ENCODE data around the gene SMS.

DNA sequence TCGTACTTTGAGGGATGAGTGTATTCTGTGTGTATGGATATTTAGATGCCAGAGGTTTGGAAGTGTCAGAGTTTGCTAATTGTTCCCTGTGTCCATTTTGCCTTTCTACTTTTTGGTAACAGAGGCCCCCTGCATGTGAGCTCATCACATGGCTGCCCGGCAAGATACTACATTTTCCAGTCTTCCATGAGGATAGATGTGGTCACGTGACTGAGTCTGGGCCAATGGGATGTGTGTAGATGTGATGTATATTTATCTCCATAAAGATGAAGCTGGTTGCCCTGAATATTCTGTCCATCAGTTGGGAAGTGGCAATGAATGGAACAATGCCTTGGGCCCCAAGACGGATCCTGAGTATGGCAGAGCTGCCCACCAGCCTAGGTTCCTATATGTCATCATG, 29.0 kb upstream of the SMS start:
- TF ChIP-seq, protein P1, sequence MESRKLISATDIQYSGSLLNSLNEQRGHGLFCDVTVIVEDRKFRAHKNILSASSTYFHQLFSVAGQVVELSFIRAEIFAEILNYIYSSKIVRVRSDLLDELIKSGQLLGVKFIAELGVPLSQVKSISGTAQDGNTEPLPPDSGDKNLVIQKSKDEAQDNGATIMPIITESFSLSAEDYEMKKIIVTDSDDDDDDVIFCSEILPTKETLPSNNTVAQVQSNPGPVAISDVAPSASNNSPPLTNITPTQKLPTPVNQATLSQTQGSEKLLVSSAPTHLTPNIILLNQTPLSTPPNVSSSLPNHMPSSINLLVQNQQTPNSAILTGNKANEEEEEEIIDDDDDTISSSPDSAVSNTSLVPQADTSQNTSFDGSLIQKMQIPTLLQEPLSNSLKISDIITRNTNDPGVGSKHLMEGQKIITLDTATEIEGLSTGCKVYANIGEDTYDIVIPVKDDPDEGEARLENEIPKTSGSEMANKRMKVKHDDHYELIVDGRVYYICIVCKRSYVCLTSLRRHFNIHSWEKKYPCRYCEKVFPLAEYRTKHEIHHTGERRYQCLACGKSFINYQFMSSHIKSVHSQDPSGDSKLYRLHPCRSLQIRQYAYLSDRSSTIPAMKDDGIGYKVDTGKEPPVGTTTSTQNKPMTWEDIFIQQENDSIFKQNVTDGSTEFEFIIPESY (IDR thresholded peaks at IDR 0.05) = no peak
- no peak for TF ChIP-seq HDGF (IDR thresholded peaks at IDR 0.05)
